ENCODE data around the gene GGCX.

GGCX gene

DNA sequence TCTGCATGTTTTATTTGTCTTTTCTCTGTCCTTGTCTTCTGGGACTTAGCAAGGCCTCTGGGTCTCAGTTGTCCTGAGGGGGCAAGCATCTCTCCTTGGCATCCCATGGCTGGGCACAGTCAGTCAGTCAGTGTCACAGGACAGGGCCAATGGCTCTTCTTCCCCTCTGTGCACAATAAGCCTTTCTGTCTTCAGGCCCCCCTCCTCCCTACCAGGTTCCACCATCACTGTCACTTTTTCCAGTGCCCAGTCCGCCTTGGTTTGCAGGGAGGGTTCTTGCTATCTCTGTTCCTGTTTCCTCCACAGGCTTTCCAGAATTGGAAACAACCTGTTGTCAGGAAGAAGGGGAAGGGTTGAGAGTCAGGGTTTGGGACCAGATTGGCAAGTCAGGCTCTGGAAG, 21.2 kb upstream of the GGCX start:
- DNase-seq (ENCODE audit: low read depth in 1 of 2, low spot score in 1 of 2) = no peak
- TF ChIP-seq POLR2AphosphoS5 (IDR thresholded peaks at IDR 0.05; ENCODE audit: low read depth) = 0 out of 2 replicates have a peak, but pooled peaks have one; percentile 4
- TF ChIP-seq, protein P1, sequence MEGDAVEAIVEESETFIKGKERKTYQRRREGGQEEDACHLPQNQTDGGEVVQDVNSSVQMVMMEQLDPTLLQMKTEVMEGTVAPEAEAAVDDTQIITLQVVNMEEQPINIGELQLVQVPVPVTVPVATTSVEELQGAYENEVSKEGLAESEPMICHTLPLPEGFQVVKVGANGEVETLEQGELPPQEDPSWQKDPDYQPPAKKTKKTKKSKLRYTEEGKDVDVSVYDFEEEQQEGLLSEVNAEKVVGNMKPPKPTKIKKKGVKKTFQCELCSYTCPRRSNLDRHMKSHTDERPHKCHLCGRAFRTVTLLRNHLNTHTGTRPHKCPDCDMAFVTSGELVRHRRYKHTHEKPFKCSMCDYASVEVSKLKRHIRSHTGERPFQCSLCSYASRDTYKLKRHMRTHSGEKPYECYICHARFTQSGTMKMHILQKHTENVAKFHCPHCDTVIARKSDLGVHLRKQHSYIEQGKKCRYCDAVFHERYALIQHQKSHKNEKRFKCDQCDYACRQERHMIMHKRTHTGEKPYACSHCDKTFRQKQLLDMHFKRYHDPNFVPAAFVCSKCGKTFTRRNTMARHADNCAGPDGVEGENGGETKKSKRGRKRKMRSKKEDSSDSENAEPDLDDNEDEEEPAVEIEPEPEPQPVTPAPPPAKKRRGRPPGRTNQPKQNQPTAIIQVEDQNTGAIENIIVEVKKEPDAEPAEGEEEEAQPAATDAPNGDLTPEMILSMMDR (IDR thresholded peaks at IDR 0.05; ENCODE audit: insufficient read depth, low read length) = no peak
- Histone ChIP-seq H3K27ac (replicated peaks) (peak overlapping the region; percentile 19), H3K27me3 (ENCODE audit: insufficient read depth, poor library complexity, severe bottlenecking) (no peaks in the 10 kb centered on the region), H3K4me3 (replicated peaks; ENCODE audit: insufficient read depth, low read length) (no peak overlapping the region)

DNA sequence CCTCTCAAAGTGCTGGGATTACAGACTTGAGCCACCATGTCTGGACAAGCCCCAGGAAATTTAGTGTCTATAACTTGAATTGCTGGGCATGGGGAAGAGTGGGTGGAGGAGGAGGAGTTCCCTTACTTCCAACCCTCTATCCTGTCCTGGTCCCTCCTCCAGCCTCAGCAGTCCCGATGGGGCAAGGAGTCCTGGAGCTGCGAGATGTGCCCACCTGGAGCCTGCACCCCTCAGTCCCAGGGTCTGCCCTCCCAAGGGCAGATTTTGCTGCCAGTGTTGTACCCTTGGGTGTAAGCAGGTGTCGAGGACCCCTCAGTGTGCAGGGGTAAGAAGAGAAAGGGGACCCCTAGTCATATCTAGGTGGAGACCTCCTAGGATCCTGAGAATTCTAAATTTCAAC, 18.9 kb upstream of the GGCX start:
- H3K4me3 ChIP-seq (replicated peaks; ENCODE audit: insufficient read depth, low read length) = peak overlapping the region; percentile 70; the same call in 1 of the 2 replicates
- H3K27me3 ChIP-seq (ENCODE audit: insufficient read depth, poor library complexity, severe bottlenecking) = no peaks in the 10 kb centered on the region
- peak overlapping the region; percentile 99 for H3K27ac ChIP-seq (replicated peaks)
- no peak for DNase-seq (ENCODE audit: low read depth in 1 of 2, low spot score in 1 of 2)
- TF ChIP-seq, protein P2, sequence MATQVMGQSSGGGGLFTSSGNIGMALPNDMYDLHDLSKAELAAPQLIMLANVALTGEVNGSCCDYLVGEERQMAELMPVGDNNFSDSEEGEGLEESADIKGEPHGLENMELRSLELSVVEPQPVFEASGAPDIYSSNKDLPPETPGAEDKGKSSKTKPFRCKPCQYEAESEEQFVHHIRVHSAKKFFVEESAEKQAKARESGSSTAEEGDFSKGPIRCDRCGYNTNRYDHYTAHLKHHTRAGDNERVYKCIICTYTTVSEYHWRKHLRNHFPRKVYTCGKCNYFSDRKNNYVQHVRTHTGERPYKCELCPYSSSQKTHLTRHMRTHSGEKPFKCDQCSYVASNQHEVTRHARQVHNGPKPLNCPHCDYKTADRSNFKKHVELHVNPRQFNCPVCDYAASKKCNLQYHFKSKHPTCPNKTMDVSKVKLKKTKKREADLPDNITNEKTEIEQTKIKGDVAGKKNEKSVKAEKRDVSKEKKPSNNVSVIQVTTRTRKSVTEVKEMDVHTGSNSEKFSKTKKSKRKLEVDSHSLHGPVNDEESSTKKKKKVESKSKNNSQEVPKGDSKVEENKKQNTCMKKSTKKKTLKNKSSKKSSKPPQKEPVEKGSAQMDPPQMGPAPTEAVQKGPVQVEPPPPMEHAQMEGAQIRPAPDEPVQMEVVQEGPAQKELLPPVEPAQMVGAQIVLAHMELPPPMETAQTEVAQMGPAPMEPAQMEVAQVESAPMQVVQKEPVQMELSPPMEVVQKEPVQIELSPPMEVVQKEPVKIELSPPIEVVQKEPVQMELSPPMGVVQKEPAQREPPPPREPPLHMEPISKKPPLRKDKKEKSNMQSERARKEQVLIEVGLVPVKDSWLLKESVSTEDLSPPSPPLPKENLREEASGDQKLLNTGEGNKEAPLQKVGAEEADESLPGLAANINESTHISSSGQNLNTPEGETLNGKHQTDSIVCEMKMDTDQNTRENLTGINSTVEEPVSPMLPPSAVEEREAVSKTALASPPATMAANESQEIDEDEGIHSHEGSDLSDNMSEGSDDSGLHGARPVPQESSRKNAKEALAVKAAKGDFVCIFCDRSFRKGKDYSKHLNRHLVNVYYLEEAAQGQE (IDR thresholded peaks at IDR 0.05; ENCODE audit: insufficient replicate concordance, low read depth) = no peak
- TF ChIP-seq, protein P1 (IDR thresholded peaks at IDR 0.05; ENCODE audit: insufficient read depth, low read length) = no peak
- TF ChIP-seq GABPA (IDR thresholded peaks at IDR 0.05; ENCODE audit: low read depth) (no peak), SPI1 (IDR thresholded peaks at IDR 0.05; ENCODE audit: borderline replicate concordance, low read depth) (no peak), POLR2AphosphoS5 (IDR thresholded peaks at IDR 0.05; ENCODE audit: low read depth) (no peak)

DNA sequence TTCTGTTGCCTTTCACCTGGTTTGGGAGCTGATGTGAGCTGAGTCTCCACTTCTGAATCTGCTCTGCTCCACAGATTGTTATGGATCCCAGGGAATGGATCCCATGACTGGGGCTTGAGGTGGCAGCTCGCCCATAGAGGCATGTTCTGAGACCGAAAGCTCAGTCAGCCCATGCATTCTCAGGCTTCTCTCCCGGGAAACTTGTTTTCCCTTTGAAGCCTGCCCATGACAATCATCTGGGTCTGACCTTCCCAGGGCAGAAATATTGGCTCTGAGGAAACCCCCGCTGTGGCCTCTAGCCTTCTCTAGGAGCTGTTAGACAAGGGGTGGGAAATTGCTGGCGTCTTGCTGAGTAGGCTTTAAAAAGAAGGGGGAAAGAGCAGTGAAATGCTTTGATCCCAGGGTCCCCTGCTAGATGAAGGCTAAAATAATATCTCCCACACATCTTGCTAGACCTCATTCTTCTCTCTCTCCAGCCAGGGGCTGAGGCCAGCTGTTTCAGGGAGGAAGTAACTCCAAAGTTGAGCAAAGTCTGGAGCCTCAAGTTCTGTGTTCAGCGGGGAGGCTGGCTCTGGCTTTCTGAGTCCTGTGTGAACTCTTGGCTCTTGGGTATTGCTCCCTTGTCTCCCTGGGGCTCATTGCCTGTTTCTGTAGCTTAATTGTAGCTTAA, 18.1 kb upstream of the GGCX start:
- H3K27ac ChIP-seq (replicated peaks) = peak overlapping the region; percentile 99
- no peaks in the 10 kb centered on the region for H3K27me3 ChIP-seq (ENCODE audit: insufficient read depth, poor library complexity, severe bottlenecking)
- TF ChIP-seq POLR2AphosphoS5 (IDR thresholded peaks at IDR 0.05; ENCODE audit: low read depth) (peak; percentile 65; the same call in 1 of the 2 replicates), SPI1 (IDR thresholded peaks at IDR 0.05; ENCODE audit: borderline replicate concordance, low read depth) (peak; percentile 93)
- TF ChIP-seq, protein P2 (IDR thresholded peaks at IDR 0.05; ENCODE audit: insufficient replicate concordance, low read depth) = no peak
- peak overlapping the region; percentile 70 for H3K4me3 ChIP-seq (replicated peaks; ENCODE audit: insufficient read depth, low read length)
- DNase-seq (ENCODE audit: low read depth in 1 of 2, low spot score in 1 of 2) = peak in 1 of 2 experiments; percentile 90

DNA sequence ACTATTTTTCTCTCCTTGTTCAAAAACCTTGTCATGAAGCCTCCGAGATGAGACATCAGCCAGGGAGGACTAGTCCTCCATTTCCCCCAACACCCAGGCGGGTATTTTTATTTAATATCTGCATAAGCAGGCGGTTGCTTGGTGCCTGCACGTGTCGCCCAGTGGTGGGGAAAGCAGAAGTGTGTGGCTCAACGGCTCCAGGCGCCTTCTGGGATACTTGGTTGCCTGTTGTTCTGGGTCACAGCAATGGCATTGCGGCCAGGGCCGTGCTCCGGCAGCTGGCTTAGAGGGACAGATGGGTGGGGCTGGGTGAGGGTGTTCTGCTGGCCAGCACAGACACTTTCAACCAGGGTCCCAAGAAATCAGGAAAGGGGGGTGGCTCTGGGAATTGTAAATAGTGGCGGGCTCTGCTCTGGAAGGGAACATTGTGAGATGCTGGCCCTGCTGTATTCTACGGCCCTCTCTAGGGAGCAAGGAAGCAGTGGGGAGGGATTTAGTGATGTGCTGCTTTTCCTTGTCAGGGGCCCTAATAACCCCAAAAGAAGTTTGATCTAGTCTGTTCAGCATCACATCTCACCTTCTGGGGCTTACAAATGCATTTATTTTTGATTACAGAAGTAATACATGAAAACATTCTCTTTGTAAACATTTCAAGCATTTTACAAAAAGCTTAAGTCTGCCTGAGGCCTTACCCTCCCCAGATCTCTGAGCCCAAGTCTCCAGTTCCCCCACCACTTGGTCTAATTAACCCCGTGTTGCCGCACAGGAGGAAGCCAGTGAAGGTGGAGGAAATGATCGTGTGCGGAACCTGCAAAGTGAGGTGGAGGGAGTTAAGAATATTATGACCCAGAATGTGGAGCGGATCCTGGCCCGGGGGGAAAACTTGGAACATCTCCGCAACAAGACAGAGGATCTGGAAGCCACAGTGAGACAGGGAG, 17.2 kb upstream of the GGCX start:
- peak; percentile 86 to 95 for DNase-seq (ENCODE audit: low read depth in 1 of 2, low spot score in 1 of 2)
- Histone ChIP-seq H3K4me3 (replicated peaks; ENCODE audit: insufficient read depth, low read length) (peak overlapping the region; percentile 70), H3K27ac (replicated peaks) (peak overlapping the region; percentile 99), H3K27me3 (ENCODE audit: insufficient read depth, poor library complexity, severe bottlenecking) (no peaks in the 10 kb centered on the region)
- TF ChIP-seq POLR2AphosphoS5 (IDR thresholded peaks at IDR 0.05; ENCODE audit: low read depth) = peak; percentile 78; the same call in 1 of the 2 replicates
- TF ChIP-seq SPI1 (IDR thresholded peaks at IDR 0.05; ENCODE audit: borderline replicate concordance, low read depth) = peak; percentile 98
- TF ChIP-seq, protein P2 (IDR thresholded peaks at IDR 0.05; ENCODE audit: insufficient replicate concordance, low read depth) = peak; percentile 24
- TF ChIP-seq, protein P1 (IDR thresholded peaks at IDR 0.05; ENCODE audit: insufficient read depth, low read length) = no peak

Data from HL-60 (cell line).